ENCODE measurements around the gene WNT3A.

The WNT3A gene

GRCh38 chr1:228088586-228089498, 82.0 kb downstream of the WNT3A start:
- DNase-seq = no peak

DNA sequence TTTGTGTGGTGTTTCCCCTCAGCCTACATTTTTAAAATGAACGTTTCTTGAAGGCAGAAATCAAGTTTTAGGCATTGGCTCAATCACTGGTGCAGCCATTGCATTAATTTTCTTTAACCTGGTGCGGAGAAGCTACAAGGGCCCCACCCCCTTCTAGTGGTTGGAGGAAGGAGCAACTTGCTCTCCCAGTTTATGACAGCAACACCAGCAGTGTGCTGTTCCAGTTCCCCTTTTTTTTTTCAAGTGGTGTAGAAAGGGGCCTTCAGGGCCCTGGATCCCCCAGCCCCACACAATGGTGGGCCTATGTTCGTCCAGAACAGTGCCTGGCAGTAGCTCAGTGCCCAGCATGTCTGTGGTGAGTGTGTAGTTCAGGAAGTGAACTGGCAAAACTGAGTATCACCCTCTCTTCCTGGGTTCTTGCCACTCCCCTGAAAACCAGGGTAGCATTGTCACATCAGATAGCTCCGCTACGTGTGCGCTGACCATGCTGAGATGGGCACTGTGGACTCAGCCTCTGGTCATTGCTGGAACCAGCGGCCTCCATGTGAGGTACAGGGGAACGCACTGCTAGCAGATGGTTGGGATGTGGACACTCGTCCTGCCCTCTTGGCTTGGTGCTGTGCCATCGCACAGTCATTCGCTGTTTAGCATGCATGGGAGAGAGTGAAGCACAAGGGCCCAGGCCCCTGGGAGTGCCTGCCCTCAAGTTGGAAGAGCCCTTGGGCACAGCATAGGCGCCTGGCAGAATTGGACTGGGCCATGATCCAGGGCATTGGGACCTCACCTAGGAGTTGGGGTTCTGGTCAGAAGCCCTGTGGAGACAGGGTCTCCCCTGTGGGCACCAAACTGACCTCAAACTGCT, 83.0 kb downstream of the WNT3A start:
- no peak for DNase-seq

DNA sequence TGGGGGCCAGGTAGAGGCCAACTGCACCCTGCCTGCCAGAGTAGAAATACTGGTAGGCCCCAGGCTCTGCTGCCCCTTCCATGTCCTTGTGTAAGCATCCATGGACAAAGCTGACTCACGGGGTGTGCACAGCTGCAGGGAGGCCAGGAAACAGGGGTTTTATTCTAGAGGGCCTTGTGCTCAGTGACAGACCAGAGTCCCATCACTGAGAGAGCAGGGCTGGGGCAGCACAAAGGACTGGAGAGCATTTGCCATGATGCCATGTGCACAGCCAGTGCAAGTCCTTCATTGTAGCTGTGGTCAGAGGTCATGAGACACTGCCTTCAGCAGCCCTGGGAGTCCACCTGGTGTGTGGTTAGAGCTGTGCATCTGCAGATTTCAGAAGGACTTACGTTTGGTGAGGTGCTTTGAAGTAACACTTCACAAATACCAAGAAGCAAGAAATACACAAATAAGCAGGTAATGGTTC, 83.8 kb downstream of the WNT3A start:
- DNase-seq = no peak

DNA sequence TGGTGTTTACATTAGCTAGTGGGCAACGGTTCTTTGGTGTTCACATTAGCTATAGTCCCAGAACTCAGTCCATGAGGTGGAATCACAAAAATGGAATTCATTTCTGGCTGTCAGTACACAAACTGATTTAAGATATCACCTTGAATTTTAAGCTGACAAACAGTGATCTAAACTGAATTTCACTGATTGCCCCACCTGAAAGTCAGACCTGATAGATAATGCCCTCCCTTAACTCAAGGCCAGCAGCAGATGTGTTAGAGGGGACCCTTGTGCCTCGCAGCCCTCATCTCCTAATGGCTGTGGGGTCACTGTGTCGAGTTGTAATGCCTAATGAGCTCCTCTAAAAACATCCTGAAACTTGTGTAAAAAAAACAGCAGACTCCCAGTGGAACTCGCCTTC, 84.3 kb downstream of the WNT3A start:
- no peak for DNase-seq

GRCh38 chr1:228092342-228093049, 85.7 kb downstream of the WNT3A start:
- DNase-seq = no peak

DNA sequence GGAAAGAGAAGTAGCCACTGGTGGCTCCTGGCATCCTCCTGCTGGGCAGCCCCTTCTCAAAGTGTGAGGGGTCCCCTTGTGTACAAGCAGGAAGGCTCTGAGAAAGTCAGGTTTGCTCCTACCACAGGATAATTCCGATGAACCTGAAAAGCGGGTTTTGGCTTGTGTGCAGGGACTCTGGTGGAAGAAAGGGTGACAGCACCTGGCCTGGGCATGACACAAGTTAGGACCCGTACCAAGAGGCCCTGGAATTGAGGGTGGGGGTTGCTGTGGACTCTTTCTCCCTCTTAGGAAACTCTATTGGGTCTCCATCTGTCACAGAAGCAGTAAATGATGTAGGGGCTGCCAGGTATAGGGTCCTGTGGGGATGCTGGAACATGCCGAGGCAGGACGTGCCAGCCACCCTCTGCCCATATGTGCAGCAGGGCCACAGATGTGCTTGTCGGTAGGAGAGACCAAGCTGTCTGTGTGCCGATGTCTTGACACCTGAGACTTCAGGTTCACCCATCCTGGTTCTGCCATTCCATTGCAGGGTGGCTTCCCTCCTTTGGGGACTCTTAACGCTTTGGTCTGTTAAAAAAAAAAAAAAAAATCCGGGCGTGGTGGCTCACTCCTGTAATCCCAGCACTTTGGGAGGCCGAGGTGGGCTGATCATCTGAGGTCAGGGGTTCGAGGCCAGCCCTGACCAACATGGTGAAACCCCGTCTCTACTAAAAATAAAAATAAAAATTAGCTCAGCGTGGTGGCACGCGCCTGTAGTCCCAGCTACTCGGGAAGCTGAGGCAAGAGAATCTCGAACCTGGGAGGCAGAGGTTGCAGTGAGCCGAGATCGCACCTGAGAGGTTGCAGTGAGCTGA, 86.5 kb downstream of the WNT3A start:
- DNase-seq = no peak

DNA sequence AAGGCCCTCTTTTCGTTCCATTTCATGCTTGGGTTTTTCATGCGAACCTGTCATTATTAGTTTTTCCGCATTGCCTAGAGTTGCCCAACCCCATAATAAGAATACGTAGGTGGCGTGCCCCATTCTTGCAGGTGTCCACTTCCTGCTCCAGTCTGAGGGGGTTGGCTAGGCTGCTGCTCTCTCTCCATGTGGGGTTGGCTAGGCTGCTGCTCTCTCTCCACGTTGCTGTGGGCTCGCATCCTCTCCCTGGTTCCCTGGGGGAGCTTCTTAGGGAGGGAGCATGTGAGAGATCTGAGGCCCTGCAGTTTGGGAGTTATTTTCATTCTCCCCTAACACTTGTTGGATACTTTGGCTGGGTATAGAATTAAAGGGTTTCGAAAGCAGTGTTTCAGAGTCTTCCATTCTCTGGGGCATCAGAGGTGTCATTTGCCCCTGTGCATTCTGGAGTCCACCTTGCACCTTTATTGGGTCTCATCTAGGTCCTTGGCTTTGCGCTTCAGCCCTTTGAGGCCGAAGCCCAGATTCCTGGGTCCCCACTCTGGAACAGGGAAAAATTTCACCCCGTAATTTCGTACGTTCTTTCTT, 87.7 kb downstream of the WNT3A start:
- no peak for DNase-seq

GRCh38 chr1:228095161-228095560, 88.4 kb downstream of the WNT3A start:
- DNase-seq = no peak

GRCh38 chr1:228095938-228096337, 89.1 kb downstream of the WNT3A start:
- no peak for DNase-seq

DNA sequence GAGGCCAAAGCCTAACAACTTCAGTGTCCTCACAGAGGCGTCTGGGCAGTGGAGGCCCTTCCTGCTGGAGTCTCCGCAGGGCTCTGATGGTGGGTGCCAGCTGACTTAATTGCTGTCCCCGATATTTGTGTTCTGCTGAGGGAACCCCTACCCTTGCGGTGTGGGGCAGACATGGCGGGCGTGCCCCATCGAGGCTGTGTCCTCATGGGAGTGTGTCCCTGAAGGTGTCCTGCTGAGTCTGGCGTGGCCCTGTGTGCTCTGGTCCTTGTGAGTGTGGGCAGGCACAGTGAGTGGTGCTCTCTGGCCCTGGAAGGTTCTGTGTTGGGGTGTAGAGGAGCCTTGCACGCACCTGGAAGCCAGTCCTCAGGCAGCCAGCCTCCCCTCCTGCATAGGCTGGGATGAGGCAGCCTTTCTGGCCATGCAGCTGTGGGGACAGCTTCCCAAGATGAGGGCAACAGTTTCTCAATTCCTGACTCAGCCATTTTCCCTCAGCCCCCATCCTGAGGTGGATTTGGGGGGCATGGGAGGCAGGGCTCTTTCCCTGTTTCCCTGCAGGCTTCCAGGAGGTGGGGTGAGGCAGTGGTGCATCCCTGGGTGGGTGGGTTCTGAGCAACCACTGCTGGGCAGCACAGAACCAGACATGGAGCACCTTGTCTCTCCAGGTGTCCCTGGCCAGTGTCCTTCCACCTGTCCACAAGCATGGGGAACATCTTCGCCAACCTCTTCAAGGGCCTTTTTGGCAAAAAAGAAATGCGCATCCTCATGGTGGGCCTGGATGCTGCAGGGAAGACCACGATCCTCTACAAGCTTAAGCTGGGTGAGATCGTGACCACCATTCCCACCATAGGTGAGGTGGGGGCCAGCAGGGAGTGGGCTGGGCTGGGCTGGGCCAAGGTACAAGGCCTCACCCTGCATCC, 89.9 kb downstream of the WNT3A start:
- no peak for DNase-seq

DNA sequence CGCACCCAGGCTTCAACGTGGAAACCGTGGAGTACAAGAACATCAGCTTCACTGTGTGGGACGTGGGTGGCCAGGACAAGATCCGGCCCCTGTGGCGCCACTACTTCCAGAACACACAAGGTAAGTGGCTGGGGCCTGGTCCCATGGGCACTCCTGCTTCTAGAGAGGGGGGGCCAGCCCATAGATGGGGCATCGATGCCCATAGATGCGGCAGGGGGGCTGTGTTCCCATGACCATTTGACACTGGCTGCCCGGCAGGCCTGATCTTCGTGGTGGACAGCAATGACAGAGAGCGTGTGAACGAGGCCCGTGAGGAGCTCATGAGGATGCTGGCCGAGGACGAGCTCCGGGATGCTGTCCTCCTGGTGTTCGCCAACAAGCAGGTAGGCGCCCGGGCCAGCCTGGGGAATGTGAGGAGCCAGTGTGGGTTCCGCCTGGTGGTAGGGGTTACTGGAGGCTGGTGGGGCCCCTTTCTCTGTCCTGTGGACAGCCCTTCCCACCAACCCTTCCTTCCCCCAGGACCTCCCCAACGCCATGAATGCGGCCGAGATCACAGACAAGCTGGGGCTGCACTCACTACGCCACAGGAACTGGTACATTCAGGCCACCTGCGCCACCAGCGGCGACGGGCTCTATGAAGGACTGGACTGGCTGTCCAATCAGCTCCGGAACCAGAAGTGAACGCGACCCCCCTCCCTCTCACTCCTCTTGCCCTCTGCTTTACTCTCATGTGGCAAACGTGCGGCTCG, 90.7 kb downstream of the WNT3A start:
- no peak for DNase-seq

- no peak for DNase-seq
These were observed 91.6 kb downstream of the WNT3A start for GRCh38 chr1:228098323-228098931.

DNA sequence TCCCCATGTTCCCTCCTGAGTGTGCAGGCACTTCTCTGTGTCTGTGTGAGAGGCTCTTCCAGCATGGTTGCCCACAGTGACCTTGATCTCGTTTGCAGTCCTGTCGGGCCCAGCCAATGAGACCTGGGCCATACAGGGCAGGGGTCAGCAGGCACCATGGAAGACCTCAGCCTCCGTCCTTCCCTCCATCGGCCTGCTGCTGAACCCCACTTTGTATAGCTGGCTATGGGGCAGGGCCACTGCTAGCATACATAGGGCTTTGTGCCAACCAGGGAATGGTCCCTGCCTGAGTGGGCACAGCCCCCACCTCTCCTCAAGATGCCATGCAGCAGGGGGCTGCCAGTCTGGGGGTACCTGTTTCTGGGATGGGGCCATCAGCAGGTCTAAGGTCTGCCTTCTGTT, 92.5 kb downstream of the WNT3A start:
- DNase-seq = no peak

DNA sequence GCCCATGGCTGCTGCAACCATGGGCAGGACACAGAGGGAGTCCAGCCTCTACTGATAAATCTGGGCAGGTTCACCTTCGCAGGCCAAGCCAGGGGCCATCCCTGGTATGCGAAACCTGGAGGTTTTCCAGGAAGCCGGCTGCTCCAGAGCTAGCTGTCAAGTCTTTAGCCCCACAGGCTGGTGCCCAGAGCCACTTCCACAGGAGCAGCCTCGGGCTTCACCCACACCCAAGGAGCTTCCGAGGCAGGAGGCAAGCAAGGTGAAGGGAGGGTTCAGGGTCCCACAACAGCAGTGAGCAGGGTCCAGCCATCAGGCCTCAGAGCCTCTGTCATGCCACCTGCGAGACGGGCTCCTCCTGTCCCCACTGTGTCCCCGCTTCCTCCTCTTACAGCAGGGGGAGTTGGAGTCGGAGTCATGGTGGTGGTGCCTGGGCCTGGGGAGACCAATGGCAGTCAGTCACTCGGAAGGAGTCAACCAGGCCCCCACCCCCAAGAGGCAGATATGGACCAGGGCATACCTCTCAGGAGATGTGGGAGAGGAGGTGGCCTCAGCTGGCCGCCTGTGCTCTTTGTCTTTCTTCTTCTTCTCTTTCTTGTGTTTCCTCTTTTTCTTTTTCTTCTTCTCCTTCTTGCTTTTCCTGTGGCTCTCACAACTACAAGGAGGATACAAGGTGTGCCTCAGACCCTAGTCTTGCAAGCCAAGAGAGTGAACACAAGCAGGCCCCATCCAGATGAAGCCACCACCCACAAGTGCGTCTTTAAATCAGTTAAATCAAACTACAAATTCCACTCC, 94.2 kb downstream of the WNT3A start:
- DNase-seq = no peak

GRCh38 chr1:228101614-228101993, 94.8 kb downstream of the WNT3A start:
- no peak for DNase-seq

DNA sequence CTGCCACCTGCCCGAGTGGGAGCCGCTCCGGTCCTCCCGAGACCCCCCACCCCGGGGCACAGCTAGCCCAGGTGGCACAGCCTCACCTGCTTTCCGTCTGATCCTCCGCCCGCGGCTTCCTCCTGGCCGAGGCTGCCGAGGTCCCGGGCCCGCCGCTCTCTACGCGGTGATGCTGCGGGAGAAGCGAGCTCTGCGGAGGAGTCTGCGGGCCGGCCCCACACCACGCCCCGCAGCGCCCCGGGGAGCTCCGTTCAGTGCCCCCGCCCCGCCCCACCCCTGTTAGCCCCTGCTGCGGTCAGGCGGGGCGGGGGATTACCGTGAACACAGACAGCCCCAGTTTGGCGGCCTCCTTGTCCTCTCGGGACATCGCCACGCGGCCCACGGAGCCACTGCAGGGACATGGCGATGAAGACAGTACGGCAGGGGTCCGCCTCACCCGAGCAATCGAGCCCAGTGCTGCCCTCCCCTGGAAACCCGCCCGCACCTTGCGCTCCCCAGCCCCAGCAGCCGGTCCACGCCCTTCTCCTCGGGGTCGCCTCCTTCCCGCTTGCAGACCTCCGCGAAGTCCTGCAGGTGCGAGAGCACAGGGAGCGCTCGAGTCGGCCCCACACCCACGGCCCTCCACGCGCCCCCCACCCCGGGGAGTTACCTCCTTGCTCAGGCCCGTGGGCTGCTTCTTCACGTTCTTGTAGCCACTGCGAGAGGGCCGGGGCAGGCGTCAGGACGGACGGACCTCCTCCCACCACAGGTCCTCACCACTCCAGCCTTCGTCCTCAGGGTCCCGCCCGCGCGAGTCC, 95.4 kb downstream of the WNT3A start:
- DNase-seq = no peak

GRCh38 chr1:228102791-228103620, 96.2 kb downstream of the WNT3A start, which contains the start of gene C1orf35:
Gene C1orf35 (minus strand): TSS chr1:228103325. CDS start chr1:228103227, 98 bp downstream.
- DNase-seq = peak; percentile 8
